Adrenal gland (tissue), 12 donors: ENCODE data around the gene DNASE1L3. TPM values are rescaled to one million over a fixed set of nuclear protein-coding genes. Genes with fewer than 3 reads are reported as not detected.

Experiments used
- DNase-seq, 7 donors: peaks; one replicate each; pipeline ENCODE4 v3.0.0-alpha.2; 2019 to 2020
- H3K27ac ChIP-seq, 5 donors: fragments of 200-600 bp; sonication (generic) in 4 of 5; 1 replicate in 3 of 5; 2 replicates in 2 of 5; pipeline versions ENCODE4 v1.5.1 to v1.8.0; 2016 to 2020; ENCODE audit warnings: mild to moderate bottlenecking in 1 of 5
- H3K27me3 ChIP-seq: fragments of 200-600 bp; 2 replicates; pipeline ENCODE4 v1.8.0; 2021
- H3K36me3 ChIP-seq, 2 donors: fragments of 200-600 bp; replicated peaks in 1 of 2; 1 replicate in 1 of 2; 2 replicates in 1 of 2; pipeline versions ENCODE4 v1.5.1 to v1.8.0; 2018 to 2022
- H3K4me1 ChIP-seq, 2 donors: fragments of 200-600 bp; replicated peaks in 1 of 2; 1 replicate in 1 of 2; 2 replicates in 1 of 2; pipeline versions ENCODE4 v1.5.1 to v1.8.0; 2018 to 2021
- H3K4me3 ChIP-seq, 4 donors: fragments of 200-600 bp; sonication (generic) in 3 of 4; one replicate each; pipeline ENCODE4 v1.5.1; 2016 to 2018
- H3K9me3 ChIP-seq, 3 donors: fragments of 200-600 bp; sonication (generic) in 1 of 3; replicated peaks in 1 of 3; 1 replicate in 2 of 3; 2 replicates in 1 of 3; pipeline versions ENCODE4 v1.5.1 to v1.8.0; 2016 to 2021
- POLR2A ChIP-seq, 2 donors: fragments of 450-650 bp; IDR thresholded peaks; one replicate each; pipeline ENCODE4 v1.6.1; 2017; ENCODE audit warnings: antibody characterized with exemption in 2 of 2, mild to moderate bottlenecking in 2 of 2, moderate library complexity in 1 of 2
- WGBS, 4 donors: extraction: QIAGEN DNeasy Blood & Tissue Kit in 2 of 4; methylation state at CpG; one replicate each; pipeline versions ENCODE4 v1.1.5 to v1.1.7; 2013 to 2017; 5-methylcytosine and 5-hydroxymethylcytosine counted together
- intact Hi-C, 2 donors: fragments of 100-400 bp; cut with DNase I; formaldehyde crosslinking; loops; one replicate each; pipeline versions ENCODE4 v1.14.1 to v1.15.0; 2022 to 2023
- polyA plus RNA-seq, 3 donors: library from polyadenylated mRNA; stranded (reverse); fragments of 200-250 nt in 2 of 3; fragments of 350-450 nt in 1 of 3; fragmentation: Illumina TruSeq in 1 of 3; extraction: RNeasy Lipid Tissue Mini Kit (QIAGEN cat#74804) in 1 of 3; gene quantifications; one replicate each; pipeline ENCODE4 v1.2.3, GENCODE V29; 2013 to 2014
- total RNA-seq, 9 donors: library from RNA; depleted of rRNA in 4 of 9; stranded (reverse); fragments of >200 nt in 4 of 9; fragments of 120-200 nt in 1 of 9; fragmentation: NEBNext Ultra II Directional in 1 of 9; extraction: Animal tissue kit (Norgen Biotek cat#: 25700) in 1 of 9; gene quantifications; one replicate each; pipeline versions ENCODE4 v1.1.0 to v1.2.4, GENCODE V29; 2013 to 2023
- TF ChIP-seq, protein P1 (sequence below), 6 experiments: fragments of 450-650 bp in 4 of 6; fragments of 200-600 bp in 2 of 6; sonication (generic) in 1 of 6; IDR thresholded peaks; 1 replicate in 5 of 6; 2 replicates in 1 of 6; pipeline versions ENCODE4 v1.5.1 to v1.8.0; 2016 to 2021; ENCODE audit warnings: antibody characterized with exemption in 6 of 6, mild to moderate bottlenecking in 2 of 6, moderate library complexity in 1 of 6
- donor health status: healthy with polysubstance abuse.
- donor health status: Bipolar disorder and iron deficiency.
- donor health status: DM: yes; HTN: yes; CAD: no.
- donor health status: DM: no; HTN: no; CAD: no.
- donor health status: DM: no; HTN: no; CAD: no.
- donor health status: DM: yes; HTN: yes; CAD: no.

DNASE1L3 gene
- total and polyA plus RNA-seq, 12 donors = 23.8 to 83.9 (median 55.3) TPM

- TF ChIP-seq POLR2A (IDR thresholded peaks at IDR 0.05) = no peak
- TF ChIP-seq, protein P1, sequence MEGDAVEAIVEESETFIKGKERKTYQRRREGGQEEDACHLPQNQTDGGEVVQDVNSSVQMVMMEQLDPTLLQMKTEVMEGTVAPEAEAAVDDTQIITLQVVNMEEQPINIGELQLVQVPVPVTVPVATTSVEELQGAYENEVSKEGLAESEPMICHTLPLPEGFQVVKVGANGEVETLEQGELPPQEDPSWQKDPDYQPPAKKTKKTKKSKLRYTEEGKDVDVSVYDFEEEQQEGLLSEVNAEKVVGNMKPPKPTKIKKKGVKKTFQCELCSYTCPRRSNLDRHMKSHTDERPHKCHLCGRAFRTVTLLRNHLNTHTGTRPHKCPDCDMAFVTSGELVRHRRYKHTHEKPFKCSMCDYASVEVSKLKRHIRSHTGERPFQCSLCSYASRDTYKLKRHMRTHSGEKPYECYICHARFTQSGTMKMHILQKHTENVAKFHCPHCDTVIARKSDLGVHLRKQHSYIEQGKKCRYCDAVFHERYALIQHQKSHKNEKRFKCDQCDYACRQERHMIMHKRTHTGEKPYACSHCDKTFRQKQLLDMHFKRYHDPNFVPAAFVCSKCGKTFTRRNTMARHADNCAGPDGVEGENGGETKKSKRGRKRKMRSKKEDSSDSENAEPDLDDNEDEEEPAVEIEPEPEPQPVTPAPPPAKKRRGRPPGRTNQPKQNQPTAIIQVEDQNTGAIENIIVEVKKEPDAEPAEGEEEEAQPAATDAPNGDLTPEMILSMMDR (IDR thresholded peaks at IDR 0.05) = peak; percentile 47 to 77 (median 64)
- Histone ChIP-seq H3K9me3 (no peaks in the 10 kb centered on the region), H3K4me3 (no peak overlapping the region), H3K27ac (peak overlapping the region in 2 of 5 donors; percentile 11 to 51), H3K27me3 (no peaks in the 10 kb centered on the region), H3K4me1 (peaks cover 0 to 9% of the 10 kb centered on the region in 2 donors), H3K36me3 (no peaks in the 10 kb centered on the region)
- 13 to 33% (median 29%) methylated on average over 13 to 15 of the region's 15 CpGs for whole genome bisulfite sequencing, 4 donors
- peak; percentile 40 to 90 (median 71) for DNase-seq
- intact Hi-C loops = no loop called here
These were observed 6.5 kb upstream of the DNASE1L3 start for GRCh38 chr3:58217209-58217811.

DNA sequence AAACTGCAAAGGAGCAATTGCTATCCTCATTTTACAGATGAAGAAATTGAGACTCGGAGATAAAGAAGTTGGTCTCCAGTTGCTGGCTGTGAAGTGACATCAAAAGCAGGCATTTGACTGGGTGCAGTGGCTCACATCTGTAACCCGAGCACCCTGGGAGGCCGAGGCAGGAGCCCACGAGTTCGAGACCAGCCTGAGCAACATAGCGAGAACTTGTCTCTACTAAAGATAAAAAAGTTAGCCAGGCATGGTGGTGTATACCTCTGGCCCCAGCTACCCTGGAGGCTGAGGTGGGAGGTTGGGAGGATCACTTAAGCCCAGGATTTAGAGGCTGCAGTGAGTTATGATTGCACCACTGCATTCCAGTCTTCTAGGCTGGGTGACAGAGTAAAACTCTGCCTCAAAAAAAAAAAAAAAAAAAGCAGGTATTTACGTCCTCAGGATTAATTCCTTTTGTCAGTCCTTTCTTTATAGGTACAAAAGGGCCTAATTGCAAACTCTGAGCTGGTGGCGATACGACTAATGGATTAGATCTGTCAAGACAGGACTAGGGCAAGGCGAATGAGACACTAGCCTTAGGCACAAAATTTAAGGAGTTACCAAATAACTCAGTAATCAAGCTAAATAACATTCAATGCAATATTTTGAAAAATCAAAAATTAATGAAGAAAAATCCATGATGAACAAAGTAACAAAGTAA, 5.9 kb upstream of the DNASE1L3 start:
- Histone ChIP-seq H3K27me3 (no peaks in the 10 kb centered on the region), H3K4me1 (peaks cover 0 to 9% of the 10 kb centered on the region in 2 donors), H3K9me3 (no peaks in the 10 kb centered on the region), H3K27ac (peak overlapping the region in 1 of 5 donors; percentile 11), H3K4me3 (no peak overlapping the region), H3K36me3 (no peaks in the 10 kb centered on the region)
- no peak for TF ChIP-seq POLR2A (IDR thresholded peaks at IDR 0.05)
- TF ChIP-seq, protein P1 (IDR thresholded peaks at IDR 0.05) = no peak
- intact Hi-C loops = no loop called here
- 73 to 78% (median 77%) methylated on average over 10 of the region's 10 CpGs for WGBS, 4 donors
- DNase-seq = no peak

- 71 to 75% (median 74%) methylated on average over 10 of the region's 10 CpGs for WGBS, 4 donors
- Histone ChIP-seq H3K27ac (no peak overlapping the region), H3K36me3 (no peaks in the 10 kb centered on the region), H3K27me3 (no peaks in the 10 kb centered on the region), H3K4me1 (peaks cover 0 to 9% of the 10 kb centered on the region in 2 donors), H3K9me3 (no peaks in the 10 kb centered on the region), H3K4me3 (no peak overlapping the region)
- no peak for TF ChIP-seq POLR2A (IDR thresholded peaks at IDR 0.05)
- TF ChIP-seq, protein P1 (IDR thresholded peaks at IDR 0.05) = no peak
- intact Hi-C loops = no loop called here
- no peak for DNase-seq
These were observed 4.7 kb upstream of the DNASE1L3 start for GRCh38 chr3:58215317-58216025.
